Kidney (tissue), 14 donors: ENCODE data around the gene HOXC6. TPM values are rescaled to one million over a fixed set of nuclear protein-coding genes. Genes with fewer than 3 reads are reported as not detected.

ENCODE experiments used
- DNase-seq, 5 donors: peaks; one replicate each; pipeline ENCODE4 v3.0.0-alpha.2; 2013 to 2020
- FAIRE-seq: peaks from 2 replicates; lab custom pipeline; 2012; peaks lifted over from hg19 to GRCh38; lab: Jason Lieb, UNC
- H3K27ac ChIP-seq, 2 donors: one replicate each; pipeline ENCODE4 v1.7.0; 2013; ENCODE audit warnings: low read depth in 2 of 2, low read length in 2 of 2, inconsistent platforms in 1 of 2
- H3K27me3 ChIP-seq: one replicate; pipeline ENCODE4 v1.7.1; 2013; ENCODE audit warnings: low read length, inconsistent platforms; ENCODE audit not compliant: control insufficient read depth, insufficient read depth
- H3K36me3 ChIP-seq, 3 donors: one replicate each; pipeline versions ENCODE4 v1.7.0 to v1.7.1; 2013; ENCODE audit warnings: low read length in 3 of 3, control low read depth in 1 of 3, inconsistent platforms in 1 of 3; ENCODE audit not compliant: insufficient read depth in 3 of 3, control insufficient read depth in 2 of 3
- H3K4me1 ChIP-seq, 3 donors: one replicate each; pipeline versions ENCODE4 v1.7.0 to v1.7.1; 2013; ENCODE audit warnings: low read length in 3 of 3, inconsistent platforms in 1 of 3, low read depth in 1 of 3; ENCODE audit not compliant: control insufficient read depth in 2 of 3, insufficient read depth in 2 of 3
- H3K4me3 ChIP-seq, 3 donors: one replicate each; pipeline versions ENCODE4 v1.7.0 to v1.8.1; 2013; ENCODE audit warnings: low read length in 3 of 3, control low read depth in 1 of 3, inconsistent platforms in 1 of 3
- H3K9ac ChIP-seq, 3 donors: one replicate each; pipeline versions ENCODE4 v1.7.0 to v1.7.1; 2013; ENCODE audit warnings: low read length in 3 of 3, control low read depth in 1 of 3, inconsistent platforms in 1 of 3
- H3K9me3 ChIP-seq, 3 donors: one replicate each; pipeline versions ENCODE4 v1.7.0 to v1.7.1; 2013; ENCODE audit warnings: low read length in 3 of 3, control low read depth in 1 of 3, inconsistent platforms in 1 of 3; ENCODE audit not compliant: control insufficient read depth in 2 of 3, insufficient read depth in 1 of 3
- CTCF ChIP-seq: IDR thresholded peaks from 3 replicates; pipeline ENCODE4 v1.5.1; 2012; ENCODE audit warnings: mild to moderate bottlenecking, moderate library complexity, borderline replicate concordance; ENCODE audit not compliant: insufficient read depth; ENCODE audit errors: extremely low read depth
- intact Hi-C: fragments of 100-400 bp; cut with DNase I; formaldehyde crosslinking; loops from one replicate; pipeline ENCODE4 v1.11.1; 2022
- polyA plus RNA-seq: library from polyadenylated mRNA; stranded (reverse); fragments of 350-450 nt; fragmentation: Illumina TruSeq; extraction: RNeasy Lipid Tissue Mini Kit (QIAGEN cat#74804); gene quantifications from one replicate; pipeline ENCODE4 v1.2.3, GENCODE V29; 2014; ENCODE audit warnings: low read depth, low replicate concordance; ENCODE audit not compliant: insufficient read depth
- total RNA-seq: library from RNA; stranded (reverse); fragmentation: NEBNext Ultra II Directional; extraction: Animal tissue kit (Norgen Biotek cat#: 25700); gene quantifications from one replicate; pipeline ENCODE4 v1.2.1, GENCODE V29; 2021
- donor health status: control.
- donor health status: control.
- donor health status: control.
- donor health status: control.
- donor health status: control.
- donor health status: DM: yes; HTN: yes; CAD: no.
- donor health status: Normal renal cell carcinoma (clear cell type).

Gene HOXC6
- total and polyA plus RNA-seq, 2 donors from 2014 or later = 11.4 to 22.0 TPM

GRCh38 chr12:54031480-54031879 lies 3.2 kb downstream of the HOXC6 start:
- no peak overlapping the region for H3K27ac ChIP-seq
- TF ChIP-seq CTCF = no peak
- intact Hi-C loops = loop anchor here (10.0 kb wide), 1 partner anchor 103 kb away; no protein-coding TSS in a partner anchor

DNA sequence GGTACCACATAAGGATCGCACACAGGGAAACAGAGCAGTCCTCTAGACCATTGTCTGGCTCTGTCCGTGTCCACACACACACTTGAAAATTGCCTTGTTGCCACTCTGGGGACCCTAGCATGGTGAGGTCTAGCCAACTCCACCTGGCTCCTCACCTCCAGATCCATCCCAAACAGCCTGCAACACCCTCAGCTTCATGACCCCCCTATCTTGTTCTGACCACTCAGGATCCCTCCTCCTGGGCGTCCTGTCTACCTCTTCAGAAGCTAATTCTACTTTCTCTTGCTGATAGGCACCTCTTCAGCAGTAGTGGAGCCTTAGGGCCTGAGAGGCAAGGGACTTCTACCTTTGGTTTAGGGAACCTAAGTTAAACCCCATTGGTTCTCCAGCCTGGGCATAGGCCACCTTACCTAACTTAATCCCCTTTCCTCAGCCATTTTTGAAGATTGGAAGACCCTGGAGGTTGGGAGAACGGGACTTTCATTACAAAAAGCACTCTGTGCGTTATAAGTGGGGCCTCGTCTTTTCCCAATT lies 3.9 kb downstream of the HOXC6 start:
- TF ChIP-seq CTCF = no peak
- Histone ChIP-seq H3K9ac (no peak overlapping the region), H3K4me1 (peaks cover 2 to 28% (median 14%) of the 10 kb centered on the region in 3 donors), H3K9me3 (no peaks in the 10 kb centered on the region), H3K4me3 (no peak overlapping the region), H3K36me3 (peaks cover 0 to 4% (median 0%) of the 10 kb centered on the region in 3 donors), H3K27ac (no peak overlapping the region), H3K27me3 (no peaks in the 10 kb centered on the region)
- intact Hi-C loops = loop anchor here (10.0 kb wide), 1 partner anchor 103 kb away; no protein-coding TSS in a partner anchor
- FAIRE-seq (no peak), DNase-seq (peak in 1 of 5 donors; percentile 57)

More at GRCh38 chr12:54031480-54031879, 3.2 kb downstream of the HOXC6 start:
- Histone ChIP-seq H3K9ac (no peak overlapping the region), H3K36me3 (peaks cover 0 to 4% (median 0%) of the 10 kb centered on the region in 3 donors), H3K4me1 (peaks cover 4 to 22% (median 10%) of the 10 kb centered on the region in 3 donors), H3K9me3 (no peaks in the 10 kb centered on the region), H3K27me3 (no peaks in the 10 kb centered on the region), H3K4me3 (no peak overlapping the region)
- no peak for FAIRE-seq
- peak in 1 of 5 donors; percentile 69 for DNase-seq

DNA sequence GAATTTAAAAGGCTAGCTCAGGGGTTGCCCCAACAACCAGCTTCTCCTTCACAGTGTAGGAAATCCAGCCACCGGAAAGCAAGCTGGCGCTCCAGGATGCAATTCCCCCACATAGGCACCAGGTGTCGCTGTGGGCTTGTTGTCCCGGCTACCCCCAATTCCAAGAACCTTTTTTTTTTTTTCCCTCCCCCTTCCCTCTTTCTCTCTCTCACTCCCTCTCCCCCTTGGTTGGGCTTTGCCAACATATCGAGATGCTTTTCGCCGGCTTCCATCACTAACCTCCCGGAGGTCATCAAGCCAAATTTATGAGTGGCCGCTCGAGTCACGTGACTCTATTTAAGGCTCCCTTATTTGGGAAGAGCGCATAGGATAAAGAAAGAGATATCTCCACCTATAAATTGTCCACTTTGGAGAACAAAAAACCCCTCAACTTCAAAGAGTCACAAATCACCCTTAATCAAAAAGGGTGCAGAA lies 4.4 kb downstream of the HOXC6 start, which contains the start of gene HOXC5:
Gene HOXC5, plus strand, starts transcription at position 424 of the 474 bp plus-strand sequence. CDS start 73 bp downstream, outside the sequence.
- intact Hi-C loops = loop anchor here (10.0 kb wide), 1 partner anchor 102 kb away; no protein-coding TSS in a partner anchor
- DNase-seq (peak; percentile 87 to 96 (median 95)), FAIRE-seq (no peak)
- TF ChIP-seq CTCF = peak; percentile 96
- H3K9ac ChIP-seq = peak within 1 kb of the TSS in 1 of 3 donors; percentile 55
- H3K27me3 ChIP-seq = no peaks in the 10 kb centered on the region
- peak within 1 kb of the TSS in 1 of 2 donors; percentile 37 for H3K27ac ChIP-seq
- peak within 1 kb of the TSS; percentile 3 to 61 (median 51) for H3K4me3 ChIP-seq
- H3K36me3 ChIP-seq = peaks cover 0 to 4% (median 0%) of the 10 kb centered on the region in 3 donors
- H3K9me3 ChIP-seq = no peaks in the 10 kb centered on the region
- H3K4me1 ChIP-seq = peaks cover 2 to 30% (median 14%) of the 10 kb centered on the region in 3 donors
